CD4-positive, alpha-beta T cell treated with Interleukin-12 subunit alpha and Interleukin-12 subunit beta, for 1 hour (primary cell): ENCODE data around the gene CD164.

ENCODE experiments used
- DNase-seq: peaks from one replicate; pipeline ENCODE4 v3.0.0-alpha.2; 2020

The CD164 gene

DNA sequence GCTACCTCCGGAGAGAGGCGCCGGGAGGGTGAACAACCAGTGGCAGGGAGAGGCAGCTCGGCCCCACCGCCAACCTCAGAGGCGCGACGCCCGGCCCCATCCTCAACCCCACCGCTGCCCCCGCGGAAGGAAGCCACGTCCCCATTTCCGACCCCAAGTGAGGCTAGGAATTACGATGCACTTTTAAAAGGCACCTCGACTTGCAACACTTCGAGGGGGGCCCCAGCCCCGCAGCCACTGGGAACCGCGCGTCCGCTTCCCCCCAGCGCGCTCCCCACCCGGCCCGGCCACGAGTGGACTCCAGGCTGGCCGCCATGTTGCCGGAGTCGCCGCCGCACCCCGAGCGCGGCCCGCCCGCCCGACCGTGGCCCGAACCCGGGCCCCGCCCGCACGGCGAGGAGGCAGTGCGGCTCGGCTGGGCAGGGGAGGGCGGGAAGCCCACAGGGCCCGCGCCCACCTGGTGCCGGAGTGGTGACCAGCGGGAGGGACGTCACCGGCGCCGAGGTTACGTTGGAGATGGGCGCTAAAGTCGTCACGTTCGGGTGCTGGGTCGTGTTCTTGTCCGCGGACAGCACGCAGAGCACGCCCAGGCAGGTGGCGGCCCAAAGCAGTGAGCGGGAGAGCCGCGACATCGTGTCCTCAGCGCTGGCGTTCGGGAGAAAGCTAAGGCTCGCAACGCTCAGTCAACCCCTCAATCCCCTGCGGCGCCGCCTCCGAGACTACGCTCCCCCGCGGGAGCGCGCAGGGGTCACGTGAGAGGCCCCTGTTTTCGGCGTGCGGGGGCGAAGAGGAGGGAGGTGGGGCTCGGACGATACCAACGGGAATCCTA, at the start of gene CD164:
TSS of gene CD164 (minus strand) at position 721 of the 829 bp plus-strand sequence. CDS start at position 632, 89 bp downstream.
- DNase-seq, result peak; percentile 93

DNA sequence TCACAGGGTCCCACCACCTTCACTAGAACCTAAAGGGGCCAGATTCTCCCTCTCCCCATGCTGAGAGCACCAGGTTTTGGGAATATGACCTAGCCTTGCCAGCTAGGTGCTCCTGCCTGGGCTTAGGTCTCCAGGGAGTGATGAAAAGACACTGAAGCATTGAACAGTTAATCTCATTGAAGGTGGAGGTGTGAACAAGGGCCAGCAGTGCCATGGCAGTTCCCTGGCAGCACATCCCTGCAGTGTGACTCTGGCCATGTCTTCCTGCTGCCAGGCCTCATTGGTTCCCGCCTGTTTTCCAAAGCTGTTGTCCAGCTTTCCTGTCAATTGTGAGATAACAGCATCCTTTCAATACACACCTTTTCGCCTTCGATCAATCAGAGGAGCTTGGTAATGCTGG, 47.2 kb upstream of the CD164 start:
- DNase-seq, result no peak

DNA sequence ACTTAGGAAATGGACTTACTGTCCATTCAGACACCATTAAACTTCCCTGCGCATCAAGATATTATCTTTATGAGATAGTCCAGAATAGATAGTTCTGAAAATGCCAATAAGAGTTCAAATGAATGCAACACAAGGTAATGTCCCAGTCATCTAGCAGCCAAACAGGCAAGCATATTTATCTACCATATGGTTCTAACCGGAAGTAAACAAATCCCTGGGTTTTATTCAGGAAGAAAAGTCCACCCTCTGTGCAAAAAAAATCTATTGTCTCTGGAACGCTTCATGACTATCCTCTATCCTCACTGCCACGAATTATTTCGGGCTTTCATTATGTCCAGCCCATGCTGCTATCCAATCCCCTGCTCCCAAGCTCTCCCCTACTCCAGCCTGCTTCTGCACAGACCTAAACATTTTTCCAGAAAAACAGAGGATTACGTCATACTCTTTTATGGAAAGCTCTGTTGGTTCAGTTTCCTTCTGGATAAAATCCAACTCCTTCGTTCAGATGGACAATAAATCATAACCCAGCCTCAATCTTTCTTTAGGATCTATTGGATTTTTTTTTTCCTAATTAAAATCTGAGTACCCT, 46.7 kb upstream of the CD164 start:
- DNase-seq, result no peak

DNA sequence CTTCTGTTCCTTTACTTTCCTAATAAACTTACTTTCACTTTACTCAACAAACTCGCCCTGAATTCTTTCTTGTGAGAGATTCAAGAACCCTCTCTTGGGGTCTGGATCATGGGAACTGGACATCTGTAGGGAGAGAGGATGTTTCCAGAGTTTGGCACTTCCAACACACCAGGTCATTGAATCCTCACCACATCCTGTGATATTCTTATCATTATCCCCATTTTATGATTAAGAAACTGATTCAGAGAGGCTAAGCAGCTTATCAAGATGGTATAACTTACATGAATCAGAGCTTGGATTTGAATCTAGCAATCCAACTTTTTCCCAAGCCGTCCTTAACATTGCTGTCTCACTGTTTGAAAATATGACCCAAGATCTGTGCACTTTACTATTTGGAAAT, 42.7 kb upstream of the CD164 start:
- DNase-seq, result no peak

DNA sequence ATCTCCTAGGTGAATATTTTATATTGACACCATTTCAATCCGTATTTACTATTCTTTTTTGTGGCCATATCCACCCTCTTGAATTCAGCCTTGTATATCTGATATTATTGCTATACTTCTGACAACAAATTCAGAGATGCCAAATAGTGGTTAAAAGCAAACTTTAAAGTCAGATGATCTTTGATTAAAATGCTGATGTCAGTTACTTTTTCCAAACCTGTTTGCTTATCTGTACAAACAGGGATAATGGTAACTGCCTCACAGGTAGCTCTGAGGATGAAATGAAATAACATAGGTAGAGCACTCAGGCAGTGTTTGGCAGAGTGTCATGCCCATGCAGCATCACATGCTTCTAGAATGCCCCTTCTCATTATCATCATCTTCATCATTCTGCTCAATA, 38.9 kb upstream of the CD164 start:
- no peak for DNase-seq

DNA sequence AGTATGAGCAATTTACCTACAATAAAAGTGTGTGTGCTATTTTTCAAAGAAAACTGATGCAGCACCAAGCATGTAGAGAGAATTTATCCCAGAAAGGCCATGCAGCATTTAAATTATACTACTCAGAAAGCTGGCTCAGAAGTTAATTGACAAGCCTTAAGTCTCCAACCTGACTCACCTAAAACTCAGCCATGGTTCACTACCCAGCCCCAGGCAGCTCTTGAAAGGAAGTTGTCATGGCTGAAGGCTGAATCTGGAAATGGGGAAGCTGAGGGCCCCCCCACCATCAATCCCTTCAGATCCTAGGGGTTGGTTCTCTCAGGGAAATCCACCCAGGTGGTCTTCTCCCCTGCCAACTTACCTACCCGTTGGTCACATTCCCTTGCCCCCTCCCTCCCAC, 38.5 kb upstream of the CD164 start:
- no peak for DNase-seq

DNA sequence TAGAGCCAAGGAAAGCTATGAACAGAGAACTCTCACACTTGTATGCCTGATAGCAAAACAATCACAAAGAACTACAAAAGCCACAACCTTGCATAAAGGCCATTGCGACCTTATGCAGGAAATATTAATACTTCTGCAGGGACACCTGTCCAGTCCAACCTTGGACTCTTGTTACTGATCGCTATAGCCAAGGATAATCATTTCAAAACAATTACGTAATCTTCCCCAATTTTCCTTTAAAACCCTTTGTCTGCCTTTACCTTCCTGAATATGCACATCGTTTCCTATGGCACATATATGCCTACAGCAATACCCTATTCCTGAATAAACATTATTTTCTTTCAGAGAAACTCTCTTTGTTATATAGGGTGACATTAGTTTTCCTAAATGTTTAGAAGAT, 35.4 kb upstream of the CD164 start:
- no peak for DNase-seq

DNA sequence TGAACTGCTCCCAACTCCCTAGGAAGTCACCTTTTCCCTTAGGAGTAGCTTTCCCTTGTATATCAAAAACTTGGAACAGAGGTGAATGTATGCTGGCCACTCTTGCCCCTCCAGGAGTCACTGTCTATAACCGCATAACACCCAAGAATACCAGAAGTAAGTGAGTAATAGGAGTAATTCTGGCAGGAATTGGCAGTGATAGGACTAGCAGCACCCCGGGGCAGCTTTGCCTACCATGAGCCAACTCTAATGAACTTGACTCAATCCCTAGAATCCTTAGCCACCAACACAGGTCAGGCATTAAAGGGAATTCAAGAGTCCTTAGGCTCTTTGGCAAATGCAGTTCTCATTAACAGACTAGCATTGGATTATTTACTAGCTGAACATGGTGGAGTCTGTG, 28.8 kb upstream of the CD164 start:
- DNase-seq, result no peak

DNA sequence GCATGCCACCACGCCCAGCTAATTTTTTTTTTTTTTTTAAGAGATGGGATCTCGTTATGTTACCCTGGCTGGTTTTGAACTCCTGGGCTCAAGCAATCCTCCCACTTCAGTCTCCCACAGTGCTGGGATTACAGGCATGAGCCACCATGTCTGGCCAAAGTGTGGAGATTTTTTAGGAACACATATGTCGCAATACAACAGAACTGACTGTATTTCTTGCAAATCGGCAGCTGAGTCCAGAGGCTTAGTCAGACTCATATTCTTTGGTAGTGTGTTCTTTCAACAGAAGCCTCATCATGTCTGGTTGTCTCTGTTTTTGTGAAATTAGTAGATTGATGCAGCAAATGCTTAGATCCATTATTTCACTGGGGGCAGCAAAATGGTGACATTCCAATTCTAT, 23.9 kb upstream of the CD164 start:
- no peak for DNase-seq

DNA sequence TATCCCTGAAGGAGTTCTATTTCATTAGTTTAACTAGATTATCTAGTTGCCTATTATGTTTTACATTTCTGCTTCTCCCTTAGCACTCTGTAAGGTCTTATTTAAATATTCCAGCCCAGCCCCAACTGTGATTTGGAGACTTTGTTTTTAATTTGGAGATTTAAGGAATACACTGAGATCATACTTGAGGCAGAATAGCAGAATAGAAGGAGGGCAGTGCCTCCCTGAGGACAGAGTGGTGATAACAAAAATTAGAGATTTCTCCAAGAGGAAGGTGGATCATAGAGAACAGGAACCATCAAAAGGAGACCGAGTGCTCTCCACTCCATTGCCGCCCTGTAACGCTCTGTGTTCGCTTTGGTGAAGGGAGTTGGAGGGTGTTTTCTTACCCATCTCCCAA, 14.8 kb upstream of the CD164 start:
- no peak for DNase-seq

DNA sequence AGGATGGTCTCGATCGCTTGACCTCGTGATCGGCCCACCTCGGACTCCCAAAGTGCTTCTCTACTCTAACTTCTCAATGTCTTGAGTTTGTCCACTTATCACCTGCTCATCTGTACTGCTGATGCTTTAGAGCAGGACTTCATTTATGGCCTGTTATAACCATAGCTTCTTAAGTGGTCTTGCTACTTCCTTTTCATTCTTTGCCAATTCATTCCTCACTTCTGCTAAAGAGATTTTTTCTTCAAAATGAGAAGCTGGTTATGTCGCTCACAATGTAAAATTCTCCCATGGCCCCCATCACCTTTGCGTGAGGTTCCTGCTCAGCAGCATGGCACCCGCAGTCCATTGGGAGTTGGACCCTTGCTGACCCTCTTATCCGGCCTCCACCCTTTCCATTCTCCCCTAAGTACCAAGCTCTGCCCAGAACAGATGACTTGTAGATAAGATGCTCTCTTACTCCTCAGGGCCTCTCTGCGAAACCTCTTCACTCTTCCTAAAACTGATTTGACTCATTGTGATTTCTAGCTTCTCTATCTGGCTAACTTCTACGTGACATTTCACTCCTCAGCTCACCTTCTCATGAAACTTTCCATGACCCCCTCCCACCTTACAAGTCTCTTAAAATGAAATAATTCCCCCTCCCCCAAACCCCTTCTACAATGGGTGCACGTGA, 13.9 kb upstream of the CD164 start:
- DNase-seq, result no peak

DNA sequence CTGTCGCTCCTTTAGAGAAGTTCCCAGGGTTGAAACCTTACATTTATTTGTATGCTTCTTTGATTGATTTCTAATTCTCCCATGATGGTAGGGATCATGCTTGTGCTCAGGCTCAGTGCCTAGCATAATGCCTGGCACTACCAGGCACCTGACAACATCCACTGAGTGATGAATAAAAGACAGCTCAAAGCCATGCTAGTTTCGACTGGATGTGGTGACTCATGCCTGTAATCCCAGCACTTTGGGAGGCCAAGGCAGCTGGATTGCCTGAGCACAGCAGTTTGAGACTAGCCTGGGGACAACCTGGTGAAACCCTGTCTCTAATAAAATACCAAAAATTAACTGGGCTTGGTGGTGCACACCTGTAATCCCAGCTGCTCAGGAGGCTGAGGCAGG, 11.6 kb upstream of the CD164 start:
- DNase-seq, result no peak

DNA sequence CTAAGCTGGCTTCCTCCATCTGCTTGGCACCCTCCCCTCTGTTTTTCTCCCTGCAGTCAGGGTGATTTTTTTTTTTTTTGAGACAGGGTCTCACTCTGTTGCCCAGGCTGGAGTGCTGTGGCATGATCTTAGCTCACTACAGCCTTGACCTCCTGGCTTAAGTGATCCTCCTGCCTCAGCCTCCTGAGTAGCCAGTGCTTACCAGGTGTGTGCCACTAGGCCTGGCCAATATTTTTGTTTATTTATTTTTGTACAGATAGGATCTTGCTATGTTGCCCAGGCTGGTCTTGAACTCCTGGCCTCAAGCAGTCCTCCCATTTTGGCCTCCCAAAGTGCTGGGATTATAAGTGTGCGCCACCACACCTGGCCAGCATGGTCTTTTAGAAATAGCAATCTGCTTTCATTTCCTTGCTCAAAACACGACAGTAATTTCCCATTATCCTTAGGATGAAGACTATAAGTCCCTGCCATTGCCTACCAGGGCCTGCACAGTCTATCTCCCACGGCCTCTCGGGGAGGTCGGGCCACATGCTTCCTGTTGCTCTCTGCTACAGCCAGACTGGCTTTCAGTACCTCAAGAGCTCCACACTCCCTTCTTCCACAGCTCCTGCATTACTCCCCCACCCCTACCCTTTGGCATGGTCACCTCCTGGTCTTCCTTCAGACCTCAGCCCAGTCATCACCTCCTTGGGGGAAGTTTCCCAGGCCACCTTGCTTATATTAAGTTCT, 11.1 kb upstream of the CD164 start:
- no peak for DNase-seq

DNA sequence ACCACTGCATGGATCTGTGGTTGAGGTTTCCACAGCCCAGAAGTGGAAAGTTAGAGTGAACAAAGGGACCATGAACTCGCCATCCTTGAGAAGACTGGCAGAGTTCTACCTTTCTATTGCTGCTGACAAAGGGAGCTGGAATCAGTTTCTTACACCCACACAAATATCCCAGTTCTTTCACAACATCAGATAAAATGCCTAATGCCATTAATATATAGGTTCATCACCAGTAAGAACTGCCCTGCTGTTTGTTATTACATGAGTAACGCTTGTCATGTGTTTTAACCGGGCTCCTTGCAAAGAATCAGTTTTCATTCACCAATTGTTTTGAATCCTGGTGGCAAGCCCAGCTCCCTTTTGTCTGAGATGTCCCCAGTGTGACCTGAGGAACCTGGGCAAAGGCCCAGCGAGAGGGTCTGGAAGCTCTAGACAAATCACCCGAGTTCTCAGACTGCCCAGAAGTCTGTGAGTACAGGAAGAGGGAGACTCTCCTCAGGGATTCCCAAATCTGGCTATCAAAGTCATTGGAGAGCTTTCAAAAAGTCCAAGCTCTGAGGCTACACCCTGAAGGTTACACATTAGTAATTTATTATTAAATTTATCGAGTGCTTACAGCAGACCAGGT, 7.5 kb upstream of the CD164 start:
- DNase-seq, result no peak

DNA sequence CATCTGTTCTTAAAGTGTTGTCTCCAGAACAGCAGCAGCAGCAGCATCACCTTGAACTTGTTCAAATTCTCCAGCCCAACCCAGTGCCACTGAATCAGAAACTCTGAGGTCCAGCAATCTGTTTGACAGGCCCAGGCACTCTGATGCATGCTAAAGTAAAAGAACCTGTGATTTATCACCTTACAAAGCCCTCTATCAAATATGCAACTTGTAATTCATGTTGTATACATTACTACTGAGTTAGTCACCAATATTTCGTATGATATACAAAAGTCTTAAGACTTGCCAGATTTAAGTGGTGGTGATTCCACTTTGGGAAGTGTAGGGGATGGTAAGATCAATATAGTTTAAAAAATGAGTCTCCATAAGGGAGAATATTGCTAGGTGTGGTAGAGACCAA, 6.0 kb upstream of the CD164 start:
- DNase-seq, result no peak

DNA sequence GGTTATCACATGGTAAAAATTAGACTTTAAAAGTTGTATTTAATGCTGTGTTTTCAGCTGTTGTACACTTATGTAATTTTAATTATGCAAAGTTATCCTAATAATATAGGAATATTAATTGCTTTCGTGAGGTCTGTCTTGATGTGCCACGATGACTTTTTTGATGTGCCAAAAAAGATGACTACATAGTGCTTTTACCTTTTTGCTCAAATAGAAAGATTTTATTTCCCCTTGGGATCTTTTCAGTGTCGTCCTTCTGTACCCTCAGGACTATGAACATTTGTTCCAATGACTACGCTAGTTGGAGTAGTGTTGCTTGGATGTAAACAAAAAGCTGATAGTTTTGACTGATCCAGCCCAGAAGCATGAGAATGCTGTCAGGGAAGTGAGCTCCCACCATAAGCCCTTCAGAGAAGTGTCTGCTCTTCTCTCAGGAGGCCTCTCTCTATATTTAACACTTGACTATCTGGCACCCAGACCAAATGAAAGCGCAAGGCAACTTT, 1.2 kb upstream of the CD164 start:
- no peak for DNase-seq

DNA sequence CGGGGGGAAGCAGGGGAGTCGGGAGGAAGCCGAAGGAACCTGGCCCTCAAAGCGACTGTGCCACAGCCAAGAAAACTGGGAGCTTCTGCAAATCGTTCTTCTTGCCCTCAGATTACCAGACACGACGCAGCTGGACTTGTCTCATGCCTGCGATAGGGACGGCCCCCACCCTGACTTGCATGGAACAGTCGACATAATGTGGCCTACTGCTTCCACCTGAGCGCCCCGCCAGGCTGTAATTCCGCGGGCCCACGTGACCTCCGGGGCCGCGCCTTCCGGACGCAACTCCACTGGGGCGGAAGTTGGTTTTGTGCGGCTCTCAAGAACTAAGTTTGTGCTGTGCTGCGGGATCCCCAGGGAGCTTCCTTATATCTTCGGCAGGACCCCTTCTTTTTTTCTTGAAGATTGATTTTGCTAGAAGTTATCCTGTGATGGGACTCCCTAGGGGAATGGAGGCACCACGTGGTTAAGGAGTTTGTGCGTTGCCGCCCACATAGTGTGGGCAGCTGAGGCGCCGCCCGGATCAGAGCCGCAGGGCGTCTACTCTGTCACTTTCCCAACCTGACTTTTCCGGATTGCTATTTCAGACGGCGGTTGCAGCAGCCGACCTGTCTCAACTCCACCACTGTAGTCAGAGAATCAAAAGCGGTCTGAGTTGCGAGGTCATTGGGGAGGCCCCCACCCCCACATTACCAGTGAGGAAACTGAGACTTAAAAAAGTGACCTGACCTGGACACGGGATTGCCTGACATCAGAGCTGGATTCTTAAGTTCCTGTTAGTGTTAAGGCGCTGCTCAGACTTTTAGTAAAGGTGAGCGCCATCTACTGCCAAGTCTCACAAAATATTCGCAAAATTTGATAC, 540 bp upstream of the CD164 start:
- DNase-seq, result peak; percentile 92

DNA sequence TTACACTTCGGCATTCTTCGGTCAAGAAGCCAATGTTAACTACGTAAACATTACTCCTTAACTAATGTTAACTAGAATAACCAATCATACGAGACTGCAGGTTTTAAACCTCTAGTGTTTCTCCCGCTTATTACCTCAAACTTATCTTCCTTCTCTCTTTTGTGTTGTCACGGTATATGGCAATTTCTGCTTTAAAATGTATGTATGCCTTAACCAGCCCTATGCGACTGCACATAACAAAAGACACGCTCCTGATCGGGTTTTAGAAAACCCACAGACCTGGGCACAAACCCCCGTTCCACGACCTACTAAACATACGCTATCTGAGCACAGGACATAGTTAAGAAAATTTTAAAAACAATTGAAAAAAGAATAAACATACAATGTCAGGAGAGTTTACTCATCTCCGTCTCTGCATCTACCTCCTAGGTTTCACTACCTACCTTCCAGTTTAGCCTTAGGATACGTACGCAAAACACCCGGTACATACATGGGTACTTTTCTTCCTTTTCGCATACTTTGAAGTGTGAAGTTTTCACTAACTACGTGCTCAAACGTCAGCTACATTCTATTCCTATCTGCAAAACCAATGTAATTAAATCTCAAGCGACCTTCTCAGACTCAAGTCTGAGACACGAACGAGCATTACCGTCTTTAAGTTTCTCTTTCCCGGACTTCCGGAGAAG, 1.1 kb downstream of the CD164 start:
- peak; percentile 28 for DNase-seq

DNA sequence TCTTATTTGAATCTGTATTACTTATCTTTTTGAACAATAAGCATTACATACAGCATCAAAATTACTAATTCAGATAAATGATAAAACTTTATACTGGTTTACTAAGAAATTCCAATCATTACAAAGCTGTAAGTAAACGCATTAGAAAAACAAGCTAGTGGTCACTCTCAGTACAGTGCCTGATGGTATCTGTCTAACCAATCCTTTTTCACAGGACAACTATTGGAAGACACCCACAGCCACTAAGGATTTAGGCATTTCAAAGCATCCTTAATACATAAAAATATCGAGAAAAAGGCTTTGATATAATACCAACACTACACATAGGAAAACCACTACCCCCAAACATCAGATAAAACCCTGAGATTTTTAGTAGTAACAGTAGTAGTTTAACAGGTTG, 2.6 kb downstream of the CD164 start:
- DNase-seq, result no peak

DNA sequence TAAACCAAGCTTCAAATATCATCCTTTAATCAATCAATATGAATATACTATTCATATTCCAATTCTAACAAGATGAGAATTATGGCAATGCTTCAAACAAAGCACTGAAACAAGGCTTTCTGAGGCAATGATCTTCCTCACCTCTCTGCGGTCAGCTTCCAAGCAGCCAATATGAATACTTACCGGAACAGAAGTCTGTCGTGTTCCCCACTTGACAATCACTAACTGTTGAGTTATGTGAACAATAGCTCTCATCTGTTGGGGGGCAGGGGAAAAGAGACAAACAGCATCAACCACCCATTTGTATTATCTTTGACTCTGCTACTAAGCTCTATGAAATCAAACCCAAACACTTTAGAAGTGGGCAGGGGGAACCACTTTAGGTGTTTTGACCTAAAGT, 4.5 kb downstream of the CD164 start:
- no peak for DNase-seq

DNA sequence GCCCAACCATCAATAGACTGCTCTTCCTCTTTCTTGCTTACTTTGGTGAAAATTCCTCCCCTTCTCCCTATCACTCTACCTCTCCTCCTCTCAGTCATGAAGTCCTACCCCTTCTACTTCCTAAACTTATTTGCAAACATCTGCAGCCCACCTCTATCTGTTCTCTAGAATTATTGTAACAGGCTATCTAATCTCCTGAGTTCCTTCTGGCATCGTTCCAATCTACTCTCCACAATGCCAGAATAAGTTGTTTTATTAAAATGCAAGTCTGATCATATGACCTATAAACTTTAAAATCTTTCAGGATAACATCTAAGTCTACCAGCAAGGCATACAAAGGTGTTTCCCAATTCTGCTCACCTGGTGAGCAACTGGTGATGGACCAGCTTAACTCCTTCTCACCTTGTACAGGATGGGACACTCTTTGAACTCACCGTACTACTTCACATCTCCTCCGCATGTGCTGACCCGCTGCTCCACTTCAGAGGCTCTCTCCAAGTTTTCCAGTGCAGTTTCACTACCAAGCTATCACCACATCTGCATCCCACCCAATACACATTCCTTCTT, 7.9 kb downstream of the CD164 start:
- no peak for DNase-seq
